Activated CD8-positive, alpha-beta T cell treated with anti-CD3 and anti-CD28 coated beads, Interleukin-2, amount 10 ng/mL, durations not matched to agents 7 days and 5 days (primary cell): Measurements from ENCODE around the gene ELK3. TPM values are rescaled to one million over a fixed set of nuclear protein-coding genes. Genes with fewer than 3 reads are reported as not detected.
A peak's percentile ranks its signal among the peaks of the same experiment; 100 is the strongest.

ENCODE experiments used
- ATAC-seq: fragments of 150-1000 bp; cut with Tn5 transposase; one replicate; pipeline ENCODE4 v1.10.0; 2021; ENCODE audit warnings: moderate library complexity
- CTCF ChIA-PET: fragments of 350-600 bp; sonication (Branson Sonifier 250); formaldehyde crosslinking; loops from one replicate; lab custom pipeline; 2021; ENCODE audit warnings: antibody characterized with exemption; lab: Charles Lee
- POLR2A ChIA-PET: fragments of 350-600 bp; sonication (Branson Sonifier 250); formaldehyde crosslinking; loops from one replicate; lab custom pipeline; 2021; ENCODE audit warnings: antibody characterized with exemption; lab: Charles Lee
- DNase-seq: peaks from one replicate; pipeline ENCODE4 v3.0.0-alpha.2; 2020
- H3K27ac Mint-ChIP-seq: one replicate; pipeline ENCODE4 v1.8.0; 2021; ENCODE audit warnings: mild to moderate bottlenecking, mixed read lengths
- H3K27me3 Mint-ChIP-seq: one replicate; pipeline ENCODE4 v1.8.0; 2021; ENCODE audit warnings: low read depth, mixed read lengths
- H3K36me3 Mint-ChIP-seq: one replicate; pipeline ENCODE4 v1.8.0; 2021; ENCODE audit warnings: low read depth, mixed read lengths
- H3K4me1 Mint-ChIP-seq: one replicate; pipeline ENCODE4 v1.8.0; 2021; ENCODE audit warnings: low read depth, mixed read lengths
- H3K4me3 Mint-ChIP-seq: one replicate; pipeline ENCODE4 v1.8.0; 2021; ENCODE audit warnings: mild to moderate bottlenecking, mixed read lengths
- H3K9me3 Mint-ChIP-seq: one replicate; pipeline ENCODE4 v1.8.0; 2022; ENCODE audit warnings: mixed read lengths; ENCODE audit not compliant: insufficient read depth
- total RNA-seq, 2 experiments: library from RNA; stranded (reverse); gene quantifications; one replicate each; pipeline ENCODE4 v1.2.3, GENCODE V29; 2021

Gene ELK3
- total RNA-seq, 2 experiments from 2014 or later, result 17.6 to 18.1 TPM

DNA sequence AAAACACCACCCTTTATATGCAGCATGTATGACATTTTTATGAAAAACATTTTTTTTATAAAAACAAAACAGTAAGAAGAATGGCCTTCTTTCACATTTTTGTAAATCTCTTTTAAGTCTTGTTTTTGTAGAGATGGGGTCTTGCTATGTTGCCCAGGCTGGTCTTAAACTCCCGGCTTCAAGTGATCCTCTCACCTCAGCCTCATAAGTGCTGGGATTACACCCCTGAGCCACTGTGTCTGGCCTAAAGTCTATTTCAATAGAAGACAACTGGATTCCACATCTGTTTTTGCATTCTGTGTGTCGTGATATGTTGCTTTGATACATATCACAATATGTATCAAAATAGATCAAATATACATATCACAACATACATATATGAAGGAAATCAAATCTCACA is 98.9 kb downstream of the ELK3 start:
- Mint-ChIP-seq H3K27me3 (no peaks in the 10 kb centered on the region), H3K4me3 (no peak overlapping the region), H3K36me3 (peaks cover 49% of the 10 kb centered on the region), H3K27ac (no peak overlapping the region), H3K9me3 (no peaks in the 10 kb centered on the region), H3K4me1 (peaks cover 16% of the 10 kb centered on the region)
- no peak for ATAC-seq
- CTCF ChIA-PET, result no interaction called here
- no peak for DNase-seq
- POLR2A ChIA-PET, result no interaction called here

DNA sequence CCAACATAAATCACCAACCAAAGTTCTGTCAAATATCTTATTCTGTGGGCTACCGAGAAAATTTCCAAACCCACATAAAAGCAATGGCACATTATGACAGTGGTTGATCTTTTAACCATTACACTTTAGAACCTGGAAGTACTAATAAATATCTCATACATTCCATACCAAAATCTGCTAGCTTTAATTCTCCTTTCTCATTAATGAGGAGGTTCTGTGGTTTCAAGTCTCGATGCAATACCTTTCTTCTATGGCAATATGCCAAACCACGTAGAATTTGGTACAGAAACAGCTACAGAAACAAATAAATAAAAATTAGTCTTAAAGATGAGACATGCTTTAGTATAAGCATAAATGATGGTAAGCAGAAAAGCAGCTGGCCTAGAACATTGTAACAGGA is 100.7 kb downstream of the ELK3 start:
- H3K4me3 Mint-ChIP-seq, result no peak overlapping the region
- ChIA-PET POLR2A (no interaction called here), CTCF (interaction anchor here (2.2 kb wide), 1 partner anchor 80 kb away, joined by 6 read pairs; no protein-coding TSS in a partner anchor)
- ATAC-seq (no peak), DNase-seq (no peak)
- H3K27ac Mint-ChIP-seq, result no peak overlapping the region
- no peaks in the 10 kb centered on the region for H3K9me3 Mint-ChIP-seq
- H3K27me3 Mint-ChIP-seq, result no peaks in the 10 kb centered on the region
- H3K4me1 Mint-ChIP-seq, result peaks cover 12% of the 10 kb centered on the region
- peaks cover 46% of the 10 kb centered on the region for H3K36me3 Mint-ChIP-seq

DNA sequence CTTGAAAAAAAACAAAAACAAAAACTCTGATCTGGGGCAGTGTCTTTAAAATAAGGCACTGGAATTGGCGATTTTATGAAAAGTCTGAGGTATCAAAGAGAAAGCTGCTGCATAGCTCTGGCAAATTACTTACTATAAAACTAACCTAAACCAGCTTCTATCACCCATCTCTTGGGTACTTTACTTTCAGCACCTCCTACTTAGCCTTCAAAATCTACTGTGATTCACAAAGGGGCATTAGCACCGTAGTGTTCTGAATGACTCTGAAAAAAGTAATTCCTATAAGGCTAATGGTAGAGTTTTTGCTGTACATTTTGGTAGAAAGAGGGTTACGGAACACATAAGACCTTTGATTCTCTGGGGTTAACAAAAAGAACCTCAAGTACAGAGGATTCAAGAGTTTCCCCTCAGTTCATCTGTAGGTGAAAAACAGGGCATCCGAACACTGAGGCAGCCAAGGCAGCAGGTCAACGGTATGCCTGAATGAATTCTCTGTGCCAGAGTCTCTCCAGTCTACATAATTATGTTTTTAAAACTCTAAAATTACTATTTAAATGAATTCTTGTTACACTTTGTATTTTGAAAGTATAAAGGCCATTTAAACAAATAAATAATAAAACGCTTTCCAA is 101.5 kb downstream of the ELK3 start:
- Mint-ChIP-seq H3K36me3 (peaks cover 48% of the 10 kb centered on the region), H3K27me3 (no peaks in the 10 kb centered on the region), H3K9me3 (no peaks in the 10 kb centered on the region), H3K4me3 (no peak overlapping the region), H3K4me1 (peaks cover 12% of the 10 kb centered on the region), H3K27ac (no peak overlapping the region)
- ATAC-seq (no peak), DNase-seq (no peak)
- ChIA-PET CTCF (interaction anchor here (1.0 to 2.2 kb wide), 2 partner anchors 30 to 81 kb away, joined by 3 to 6 read pairs; no protein-coding TSS in a partner anchor), POLR2A (no interaction called here)

DNA sequence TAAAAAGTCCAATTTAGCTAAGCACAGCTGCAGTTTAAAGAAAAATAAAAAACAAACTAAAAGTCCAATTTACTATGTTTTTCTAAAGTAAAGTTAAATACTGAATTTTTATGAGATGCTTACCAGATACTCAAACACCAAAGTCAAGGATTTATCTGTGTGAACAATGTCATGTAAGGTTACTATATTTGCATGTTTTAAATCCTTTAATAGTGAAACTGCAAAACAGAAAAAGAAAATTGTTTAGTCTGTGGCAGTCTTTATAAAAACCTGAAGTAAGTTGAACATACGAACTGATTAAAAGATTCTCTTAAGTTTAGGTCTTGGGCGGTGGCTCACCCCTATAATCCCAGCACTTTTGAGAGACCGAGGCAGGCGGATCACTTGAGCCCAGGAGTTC is 103.3 kb downstream of the ELK3 start:
- Mint-ChIP-seq H3K4me3 (no peak overlapping the region), H3K27me3 (no peaks in the 10 kb centered on the region), H3K36me3 (peaks cover 43% of the 10 kb centered on the region), H3K27ac (no peak overlapping the region), H3K9me3 (no peaks in the 10 kb centered on the region), H3K4me1 (peaks cover 15% of the 10 kb centered on the region)
- ChIA-PET CTCF (interaction anchor here (0.6 kb wide), 1 partner anchor 218 kb away, joined by 3 read pairs; no protein-coding TSS in a partner anchor), POLR2A (no interaction called here)
- ATAC-seq (no peak), DNase-seq (no peak)

DNA sequence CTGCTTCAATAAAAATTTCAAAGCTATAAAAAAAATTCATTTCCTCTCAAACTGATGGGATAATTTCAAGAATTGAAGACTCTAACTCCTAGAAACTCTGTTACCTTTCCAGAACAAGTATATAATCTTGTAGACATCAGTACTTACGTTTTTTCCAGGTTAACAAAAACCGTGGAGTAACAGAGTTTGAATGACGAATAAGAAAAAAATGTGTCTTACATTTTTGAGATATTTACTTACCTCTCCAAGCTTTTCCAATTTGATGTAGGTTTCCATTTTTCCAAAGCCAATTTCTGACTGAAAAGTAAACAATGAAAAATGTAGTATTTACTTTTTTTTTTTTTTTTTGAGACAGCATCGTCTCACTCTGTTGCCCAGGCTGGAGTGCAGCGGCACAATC is 105.9 kb downstream of the ELK3 start:
- POLR2A ChIA-PET, result interaction anchor here (0.7 kb wide), 1 partner anchor 14 kb away, joined by 4 read pairs; no protein-coding TSS in a partner anchor
- CTCF ChIA-PET, result no interaction called here
- Mint-ChIP-seq H3K36me3 (peaks cover 30% of the 10 kb centered on the region), H3K27me3 (no peaks in the 10 kb centered on the region), H3K4me3 (no peak overlapping the region), H3K27ac (no peak overlapping the region), H3K4me1 (peaks cover 10% of the 10 kb centered on the region), H3K9me3 (no peaks in the 10 kb centered on the region)
- ATAC-seq, result no peak
- no peak for DNase-seq

DNA sequence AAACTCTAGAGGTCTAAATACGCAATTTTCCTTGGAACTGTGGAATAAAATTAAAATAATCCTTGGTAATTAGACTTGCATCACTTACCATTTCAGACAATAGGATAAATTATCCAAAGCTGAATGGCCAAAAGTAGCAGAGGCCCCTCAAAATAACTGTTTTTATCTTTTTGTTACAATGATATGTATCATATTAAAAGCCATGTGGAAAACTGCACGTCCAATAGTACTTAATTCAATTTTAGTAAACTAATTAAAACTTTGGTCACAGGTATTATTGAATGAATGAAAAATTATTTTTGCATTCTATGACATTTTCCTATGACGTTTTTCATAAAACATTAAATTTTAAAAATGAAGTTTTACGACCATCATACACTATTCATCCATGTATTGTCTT is 107.6 kb downstream of the ELK3 start:
- Mint-ChIP-seq H3K9me3 (no peaks in the 10 kb centered on the region), H3K27ac (no peak overlapping the region), H3K4me1 (peaks cover 11% of the 10 kb centered on the region), H3K4me3 (no peak overlapping the region), H3K27me3 (no peaks in the 10 kb centered on the region), H3K36me3 (peaks cover 22% of the 10 kb centered on the region)
- no peak for DNase-seq
- POLR2A ChIA-PET, result no interaction called here
- CTCF ChIA-PET, result no interaction called here
- no peak for ATAC-seq

DNA sequence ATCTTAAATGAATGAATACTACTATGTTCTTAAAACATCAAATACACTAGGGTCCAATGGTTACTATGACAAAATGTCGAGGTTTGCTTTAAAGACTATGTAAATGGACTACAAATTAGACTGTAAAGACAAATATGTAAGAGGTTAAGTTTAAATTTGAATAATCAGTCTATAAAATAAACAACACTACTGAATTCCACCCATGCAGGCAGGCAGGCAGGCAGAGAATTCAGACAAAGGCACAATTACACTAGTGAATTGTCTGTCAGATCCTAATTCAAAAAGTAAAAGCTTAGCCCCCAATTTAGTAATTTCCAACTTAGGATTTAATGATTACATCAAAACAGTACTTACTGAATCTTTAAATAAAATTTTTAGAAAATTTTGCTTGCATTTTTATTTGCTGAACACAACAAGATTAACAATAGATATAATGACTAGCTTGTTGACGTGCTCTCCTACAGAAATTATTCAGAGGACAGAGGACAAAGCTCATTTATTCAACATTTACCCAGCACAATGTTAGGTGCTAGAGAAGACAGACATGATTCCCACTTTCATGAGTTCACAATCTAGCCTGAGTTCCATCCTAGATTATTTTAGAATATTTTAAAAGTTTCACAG is 108.6 kb downstream of the ELK3 start:
- peaks cover 17% of the 10 kb centered on the region for H3K36me3 Mint-ChIP-seq
- peaks cover 12% of the 10 kb centered on the region for H3K4me1 Mint-ChIP-seq
- ChIA-PET POLR2A (no interaction called here), CTCF (interaction anchor here (0.8 to 1.8 kb wide), 5 partner anchors 12 to 214 kb away, joined by 3 to 4 read pairs (median 3); partner anchors contain the start of gene CFAP54)
- no peak overlapping the region for H3K4me3 Mint-ChIP-seq
- no peaks in the 10 kb centered on the region for H3K9me3 Mint-ChIP-seq
- H3K27me3 Mint-ChIP-seq, result no peaks in the 10 kb centered on the region
- ATAC-seq (no peak), DNase-seq (no peak)
- H3K27ac Mint-ChIP-seq, result no peak overlapping the region

DNA sequence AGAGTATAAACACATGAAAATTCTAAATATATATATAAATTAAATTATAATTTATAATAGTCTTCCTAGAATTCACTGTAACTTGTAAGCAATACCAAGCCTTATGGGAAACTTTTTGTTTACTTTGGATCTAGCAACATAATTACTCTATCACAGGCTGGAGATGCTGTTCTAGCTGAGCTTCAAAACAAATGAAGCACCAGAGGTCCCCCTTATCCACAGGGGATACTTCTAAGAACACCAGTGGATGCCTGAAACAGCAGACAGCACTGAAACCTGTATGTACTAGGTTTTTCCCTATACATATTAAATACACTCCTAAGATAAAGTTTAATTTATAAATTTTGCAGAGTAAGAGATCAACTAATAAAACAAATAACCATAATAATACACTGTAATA is 109.5 kb downstream of the ELK3 start:
- Mint-ChIP-seq H3K9me3 (no peaks in the 10 kb centered on the region), H3K36me3 (peaks cover 16% of the 10 kb centered on the region), H3K4me3 (no peak overlapping the region), H3K27ac (no peak overlapping the region), H3K4me1 (peaks cover 12% of the 10 kb centered on the region), H3K27me3 (no peaks in the 10 kb centered on the region)
- ChIA-PET CTCF (interaction anchor here (1.3 to 1.8 kb wide), 2 partner anchors 96 to 185 kb away, joined by 3 to 4 read pairs; partner anchors contain the start of gene CFAP54), POLR2A (no interaction called here)
- ATAC-seq, result no peak
- DNase-seq, result no peak

DNA sequence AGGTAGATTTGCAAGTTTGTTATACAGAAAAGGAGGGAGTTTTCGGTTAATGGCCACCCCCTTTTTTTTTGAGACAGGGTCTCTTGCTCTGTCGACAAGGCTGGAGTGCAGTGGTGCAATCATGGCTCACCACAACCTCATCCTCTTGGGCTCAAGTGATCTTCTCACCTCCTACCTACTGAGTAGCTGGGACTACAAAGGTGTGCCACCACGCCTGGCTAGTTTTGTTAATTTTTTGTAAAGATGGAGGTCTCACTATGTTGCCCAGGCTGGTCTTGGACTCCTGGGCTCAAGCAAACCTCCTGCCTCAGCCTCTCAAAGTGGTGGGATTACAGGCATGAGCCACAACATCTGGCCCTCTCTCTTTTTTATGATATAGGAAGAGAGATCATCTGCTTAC is 111.5 kb downstream of the ELK3 start:
- peaks cover 16% of the 10 kb centered on the region for H3K36me3 Mint-ChIP-seq
- DNase-seq, result no peak
- ChIA-PET CTCF (no interaction called here), POLR2A (interaction anchor here (0.6 kb wide), 1 partner anchor 85 kb away, joined by 3 read pairs; no protein-coding TSS in a partner anchor)
- H3K9me3 Mint-ChIP-seq, result no peaks in the 10 kb centered on the region
- no peaks in the 10 kb centered on the region for H3K27me3 Mint-ChIP-seq
- ATAC-seq, result peak; percentile 27
- no peak overlapping the region for H3K27ac Mint-ChIP-seq
- H3K4me1 Mint-ChIP-seq, result peaks cover 12% of the 10 kb centered on the region
- H3K4me3 Mint-ChIP-seq, result no peak overlapping the region

DNA sequence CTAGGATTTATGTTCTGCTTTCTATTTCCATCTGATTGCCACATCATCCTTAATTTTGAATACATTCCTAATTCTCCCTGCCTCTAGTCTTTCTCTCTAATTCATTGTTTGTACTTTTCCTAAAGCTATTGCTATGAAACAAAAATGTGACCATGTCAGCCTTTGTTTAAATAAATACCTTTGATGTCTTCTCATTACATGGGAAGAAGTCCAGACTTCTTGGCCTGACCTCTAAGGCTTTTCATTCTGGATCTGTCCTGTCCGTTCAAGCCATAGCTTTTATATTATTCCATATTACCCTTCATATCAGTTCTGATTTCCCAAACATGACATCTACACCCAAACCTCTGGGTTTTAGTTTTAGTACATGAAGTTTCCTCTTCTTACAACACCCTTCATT is 114.7 kb downstream of the ELK3 start:
- H3K27ac Mint-ChIP-seq, result no peak overlapping the region
- CTCF ChIA-PET, result no interaction called here
- H3K4me3 Mint-ChIP-seq, result no peak overlapping the region
- POLR2A ChIA-PET, result no interaction called here
- no peaks in the 10 kb centered on the region for H3K27me3 Mint-ChIP-seq
- no peak for ATAC-seq
- H3K36me3 Mint-ChIP-seq, result peaks cover 18% of the 10 kb centered on the region
- H3K4me1 Mint-ChIP-seq, result peaks cover 9% of the 10 kb centered on the region
- no peaks in the 10 kb centered on the region for H3K9me3 Mint-ChIP-seq
- no peak for DNase-seq

DNA sequence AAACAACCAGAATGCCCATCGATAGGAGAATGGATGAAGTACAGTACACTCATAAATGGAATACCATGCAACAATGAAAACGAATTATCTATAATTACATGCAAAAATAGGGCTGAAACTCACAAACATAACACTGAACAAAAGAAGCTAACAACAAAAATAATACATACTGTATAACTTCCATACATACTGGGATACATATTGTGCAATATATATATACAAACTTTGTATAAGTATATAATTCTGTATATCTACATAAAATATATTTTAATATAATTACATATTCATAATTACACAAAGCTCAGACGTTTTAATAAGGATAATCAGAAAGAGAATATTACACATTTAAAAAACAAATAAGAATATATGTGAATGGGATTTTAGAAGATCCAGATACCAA is 115.9 kb downstream of the ELK3 start:
- peaks cover 20% of the 10 kb centered on the region for H3K36me3 Mint-ChIP-seq
- peaks cover 13% of the 10 kb centered on the region for H3K4me1 Mint-ChIP-seq
- H3K27ac Mint-ChIP-seq, result no peak overlapping the region
- no peak overlapping the region for H3K4me3 Mint-ChIP-seq
- CTCF ChIA-PET, result interaction anchor here (0.8 kb wide), 1 partner anchor 90 kb away, joined by 3 read pairs; the partner anchor contains the start of gene CDK17
- H3K27me3 Mint-ChIP-seq, result no peaks in the 10 kb centered on the region
- POLR2A ChIA-PET, result interaction anchor here (0.6 to 1.6 kb wide), 2 partner anchors 12 to 90 kb away, joined by 3 to 4 read pairs; partner anchors contain the start of gene CDK17
- no peaks in the 10 kb centered on the region for H3K9me3 Mint-ChIP-seq
- DNase-seq, result no peak
- ATAC-seq, result no peak

DNA sequence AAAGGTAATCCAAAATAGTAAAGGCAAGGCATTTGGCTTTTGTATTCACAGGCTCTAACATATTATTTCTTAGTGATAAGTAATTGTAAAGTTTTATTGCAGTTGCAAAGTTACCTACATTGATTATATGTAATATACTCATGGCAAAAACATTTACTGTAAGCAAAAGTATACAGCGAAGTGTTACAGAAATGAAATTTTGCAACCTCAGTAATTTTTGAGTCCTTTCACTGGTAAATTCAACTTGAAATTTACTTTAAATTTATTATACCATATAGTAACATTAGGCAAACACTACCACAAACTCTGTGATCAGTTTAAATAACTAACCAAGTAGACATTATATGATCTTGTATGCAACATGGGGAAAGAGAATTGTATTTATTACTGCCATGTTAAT is 117.0 kb downstream of the ELK3 start:
- Mint-ChIP-seq H3K27ac (no peak overlapping the region), H3K4me1 (peaks cover 12% of the 10 kb centered on the region), H3K4me3 (no peak overlapping the region), H3K36me3 (peaks cover 20% of the 10 kb centered on the region), H3K27me3 (no peaks in the 10 kb centered on the region), H3K9me3 (no peaks in the 10 kb centered on the region)
- CTCF ChIA-PET, result interaction anchor here (1.1 kb wide), 1 partner anchor 14 kb away, joined by 3 read pairs; no protein-coding TSS in a partner anchor
- POLR2A ChIA-PET, result interaction anchor here (0.6 to 1.6 kb wide), 2 partner anchors 39 to 89 kb away, joined by 3 to 4 read pairs; partner anchors contain the start of gene CDK17
- no peak for ATAC-seq
- no peak for DNase-seq
